Hepatocyte (in vitro differentiated cells): Measurements from ENCODE around the gene HMGN2. TPM values are rescaled to one million over a fixed set of nuclear protein-coding genes. Genes with fewer than 3 reads are reported as not detected.

Experiments used
- DNase-seq: peaks from one replicate; pipeline ENCODE4 v3.0.0-alpha.2; 2016; ENCODE audit warnings: low spot score
- H2AFZ ChIP-seq: fragments of 200-600 bp; sonication (generic); 2 replicates; pipeline ENCODE4 v1.6.0; 2016; ENCODE audit warnings: antibody characterized with exemption, mild to moderate bottlenecking
- H3K27ac ChIP-seq: fragments of 200-600 bp; sonication (generic); 2 replicates; pipeline ENCODE4 v1.5.1; 2016; ENCODE audit warnings: mild to moderate bottlenecking
- H3K27me3 ChIP-seq: fragments of 200-600 bp; sonication (generic); 2 replicates; pipeline ENCODE4 v1.6.1; 2016
- H3K36me3 ChIP-seq: fragments of 200-600 bp; sonication (generic); replicated peaks from 2 replicates; pipeline ENCODE4 v1.5.1; 2016; ENCODE audit warnings: low read depth; ENCODE audit not compliant: insufficient read depth
- H3K4me1 ChIP-seq: fragments of 200-600 bp; sonication (generic); 2 replicates; pipeline ENCODE4 v1.5.1; 2016; ENCODE audit warnings: mild to moderate bottlenecking, moderate library complexity; ENCODE audit not compliant: insufficient read depth
- H3K4me2 ChIP-seq: fragments of 200-600 bp; sonication (generic); 2 replicates; pipeline ENCODE4 v1.6.0; 2016
- H3K4me3 ChIP-seq: fragments of 200-600 bp; sonication (generic); 2 replicates; pipeline ENCODE4 v1.5.1; 2016; ENCODE audit warnings: mild to moderate bottlenecking
- H3K79me2 ChIP-seq: fragments of 200-600 bp; sonication (generic); 2 replicates; pipeline ENCODE4 v1.6.0; 2017; ENCODE audit warnings: mild to moderate bottlenecking
- H3K9me2 ChIP-seq: fragments of 200-600 bp; sonication (generic); replicated peaks from 2 replicates; pipeline ENCODE4 v1.6.0; 2017; ENCODE audit warnings: mild to moderate bottlenecking; ENCODE audit not compliant: insufficient read depth
- H3K9me3 ChIP-seq: fragments of 200-600 bp; sonication (generic); 2 replicates; pipeline ENCODE4 v1.5.1; 2016; ENCODE audit warnings: low read depth, mild to moderate bottlenecking
- H4K20me1 ChIP-seq: fragments of 200-600 bp; sonication (generic); 2 replicates; pipeline ENCODE4 v1.6.0; 2016; ENCODE audit warnings: mild to moderate bottlenecking; ENCODE audit not compliant: insufficient read depth, poor library complexity, severe bottlenecking
- EZH2 ChIP-seq: fragments of 200-600 bp; sonication (generic); IDR thresholded peaks from 2 replicates; pipeline ENCODE4 v1.6.1; 2016; ENCODE audit warnings: antibody characterized with exemption, mild to moderate bottlenecking, borderline replicate concordance
- EZH2phosphoT487 ChIP-seq: fragments of 200-600 bp; sonication (generic); IDR thresholded peaks from one replicate; pipeline ENCODE4 v1.6.1; 2018; ENCODE audit warnings: antibody characterized with exemption, mild to moderate bottlenecking, low read depth, moderate library complexity; ENCODE audit not compliant: unreplicated experiment, severe bottlenecking
- WGBS: methylation state at CpG from one replicate; pipeline ENCODE4 v1.1.6; 2016; ENCODE audit warnings: low lambda C conversion rate; ENCODE audit errors: missing lambda C conversion rate; 5-methylcytosine and 5-hydroxymethylcytosine counted together
- polyA plus RNA-seq: library from polyadenylated mRNA; unstranded; fragments of >200 nt; fragmentation: Nextera tagmentation; extraction: Ambion mirVana; gene quantifications from 2 replicates; pipeline ENCODE4 v1.2.1, GENCODE V29; 2016
- total RNA-seq: library from RNA; depleted of rRNA; stranded (reverse); fragments of >200 nt; gene quantifications from 2 replicates; pipeline ENCODE4 v1.2.3, GENCODE V29; 2014
- TF ChIP-seq, protein P1 (sequence below): fragments of 200-600 bp; sonication (generic); IDR thresholded peaks from 2 replicates; pipeline ENCODE4 v1.5.1; 2016; ENCODE audit warnings: antibody characterized with exemption, mild to moderate bottlenecking; ENCODE audit not compliant: poor library complexity

HMGN2 gene
- total RNA-seq (214 and 215 TPM in 2 replicates), polyA plus RNA-seq (467 and 520 TPM in 2 replicates)

DNA sequence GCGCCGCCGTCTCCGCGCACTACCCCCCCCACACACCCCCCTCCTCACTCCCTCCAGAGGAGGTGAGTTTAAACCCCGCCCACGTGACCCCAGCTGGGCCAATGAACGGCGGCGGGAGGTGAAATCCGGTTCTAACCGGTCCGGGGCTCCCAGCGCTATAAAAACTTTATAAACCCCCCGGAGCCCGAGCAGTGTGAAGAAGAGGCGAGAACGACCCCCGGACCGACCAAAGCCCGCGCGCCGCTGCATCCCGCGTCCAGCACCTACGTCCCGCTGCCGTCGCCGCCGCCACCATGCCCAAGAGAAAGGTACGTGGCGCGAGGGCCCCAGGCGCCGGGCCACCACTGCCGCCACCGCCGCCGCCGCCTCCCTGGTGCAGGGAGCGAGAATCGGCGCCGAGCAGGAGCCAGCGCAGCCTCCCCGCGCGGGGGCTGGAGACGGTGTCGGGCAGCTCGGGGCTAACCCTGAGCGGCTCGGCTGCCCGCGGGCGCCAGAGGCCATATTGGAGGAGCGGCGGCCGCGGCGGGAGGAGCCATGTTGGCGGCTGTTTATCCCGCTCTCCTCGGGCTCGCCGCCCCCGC is at the start of gene HMGN2:
Gene HMGN2, plus strand, starts transcription at position 121 of the 581 bp plus-strand sequence. Its CDS starts 173 bp downstream, at position 294.
- Histone ChIP-seq H3K36me3 (no peaks in the 10 kb centered on the region), H3K4me2 (peak within 1 kb of the TSS; percentile 96), H3K9me3 (no peaks in the 10 kb centered on the region), H2AFZ (peak within 1 kb of the TSS; percentile 93), H3K27me3 (no peaks in the 10 kb centered on the region), H3K4me1 (peaks cover 27% of the 10 kb centered on the region), H3K9me2 (no peaks in the 10 kb centered on the region), H3K4me3 (peak within 1 kb of the TSS; percentile 84), H3K27ac (peak within 1 kb of the TSS; percentile 100), H4K20me1 (peaks cover 32% of the 10 kb centered on the region), H3K79me2 (peaks cover 32% of the 10 kb centered on the region)
- WGBS, result under 1% methylated on average over 37 of the region's 69 CpGs
- peak; percentile 96 for DNase-seq
- no peak for TF ChIP-seq EZH2
- TF ChIP-seq, protein P1, sequence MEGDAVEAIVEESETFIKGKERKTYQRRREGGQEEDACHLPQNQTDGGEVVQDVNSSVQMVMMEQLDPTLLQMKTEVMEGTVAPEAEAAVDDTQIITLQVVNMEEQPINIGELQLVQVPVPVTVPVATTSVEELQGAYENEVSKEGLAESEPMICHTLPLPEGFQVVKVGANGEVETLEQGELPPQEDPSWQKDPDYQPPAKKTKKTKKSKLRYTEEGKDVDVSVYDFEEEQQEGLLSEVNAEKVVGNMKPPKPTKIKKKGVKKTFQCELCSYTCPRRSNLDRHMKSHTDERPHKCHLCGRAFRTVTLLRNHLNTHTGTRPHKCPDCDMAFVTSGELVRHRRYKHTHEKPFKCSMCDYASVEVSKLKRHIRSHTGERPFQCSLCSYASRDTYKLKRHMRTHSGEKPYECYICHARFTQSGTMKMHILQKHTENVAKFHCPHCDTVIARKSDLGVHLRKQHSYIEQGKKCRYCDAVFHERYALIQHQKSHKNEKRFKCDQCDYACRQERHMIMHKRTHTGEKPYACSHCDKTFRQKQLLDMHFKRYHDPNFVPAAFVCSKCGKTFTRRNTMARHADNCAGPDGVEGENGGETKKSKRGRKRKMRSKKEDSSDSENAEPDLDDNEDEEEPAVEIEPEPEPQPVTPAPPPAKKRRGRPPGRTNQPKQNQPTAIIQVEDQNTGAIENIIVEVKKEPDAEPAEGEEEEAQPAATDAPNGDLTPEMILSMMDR, result peak; percentile 4
- TF ChIP-seq EZH2phosphoT487, result no peak

- TF ChIP-seq EZH2 (no peak), EZH2phosphoT487 (no peak)
- TF ChIP-seq, protein P1, result no peak
- peaks cover 11% of the 10 kb centered on the region for H3K4me1 ChIP-seq
- no peak overlapping the region for H3K27ac ChIP-seq
- no peak overlapping the region for H2AFZ ChIP-seq
- H3K36me3 ChIP-seq, result no peaks in the 10 kb centered on the region
- H3K27me3 ChIP-seq, result no peaks in the 10 kb centered on the region
- WGBS, result 85% methylated on average over 2 of the region's 2 CpGs
- H3K4me3 ChIP-seq, result no peak overlapping the region
- no peak overlapping the region for H3K4me2 ChIP-seq
- H3K79me2 ChIP-seq, result peaks cover 19% of the 10 kb centered on the region
- H3K9me2 ChIP-seq, result no peaks in the 10 kb centered on the region
- no peaks in the 10 kb centered on the region for H4K20me1 ChIP-seq
- no peak for DNase-seq
- H3K9me3 ChIP-seq, result no peaks in the 10 kb centered on the region
Measured at GRCh38 chr1:26429721-26430120, 42.5 kb upstream of the HMGN2 start.

DNA sequence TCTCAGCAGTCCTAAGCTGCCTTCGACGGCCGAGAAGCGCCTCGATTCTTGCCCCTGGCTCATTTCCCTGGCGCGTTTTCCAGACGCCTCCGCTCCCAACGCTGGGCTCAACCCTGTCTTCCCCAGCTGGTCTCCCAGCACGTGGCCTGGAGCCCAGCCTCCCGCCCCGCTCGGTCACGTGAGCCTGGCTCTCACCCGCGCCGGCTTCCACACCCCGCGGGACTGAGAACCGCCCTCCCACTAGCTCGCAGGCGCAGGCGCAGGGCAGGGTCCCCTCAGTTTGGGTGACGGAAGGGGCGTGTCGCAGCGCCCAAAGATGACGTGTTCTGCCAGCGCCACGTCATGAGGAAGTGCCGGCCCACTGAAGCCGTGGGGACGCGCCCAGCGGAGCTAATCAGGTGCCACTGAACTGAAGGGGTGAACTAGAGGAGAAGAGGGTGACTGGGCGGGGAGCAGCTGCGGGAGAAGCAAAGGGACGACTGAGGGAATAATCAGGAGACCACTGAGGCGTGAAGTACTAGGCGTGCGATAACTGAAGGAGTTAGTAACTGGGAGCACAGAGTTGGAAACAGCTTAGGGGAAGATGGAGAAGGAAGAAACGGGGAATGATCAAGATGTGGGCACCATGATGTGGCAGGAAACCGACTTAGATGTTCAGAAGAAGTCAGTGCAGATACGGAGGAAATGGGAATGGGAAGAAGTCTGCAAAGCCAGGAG is 40.1 kb upstream of the HMGN2 start, which contains the start of gene DHDDS:
Gene DHDDS, plus strand, starts transcription at position 343 of the 717 bp plus-strand sequence. CDS start 625 bp downstream, outside the sequence.
- H3K36me3 ChIP-seq, result no peaks in the 10 kb centered on the region
- H3K4me1 ChIP-seq, result peaks cover 11% of the 10 kb centered on the region
- no peak for TF ChIP-seq EZH2phosphoT487
- peak within 1 kb of the TSS; percentile 92 for H3K4me2 ChIP-seq
- H3K9me3 ChIP-seq, result no peaks in the 10 kb centered on the region
- H3K27me3 ChIP-seq, result no peaks in the 10 kb centered on the region
- peaks cover 26% of the 10 kb centered on the region for H3K79me2 ChIP-seq
- H3K4me3 ChIP-seq, result peak within 1 kb of the TSS; percentile 35
- peak; percentile 99 for DNase-seq
- H3K27ac ChIP-seq, result peak within 1 kb of the TSS; percentile 89
- H2AFZ ChIP-seq, result peak within 1 kb of the TSS; percentile 65
- H4K20me1 ChIP-seq, result no peaks in the 10 kb centered on the region
- no peaks in the 10 kb centered on the region for H3K9me2 ChIP-seq
- WGBS, result under 1% methylated on average over 44 of the region's 45 CpGs

- Histone ChIP-seq H3K4me2 (peak overlapping the region; percentile 92), H3K9me2 (no peaks in the 10 kb centered on the region), H3K27ac (peak overlapping the region; percentile 89), H3K79me2 (peaks cover 26% of the 10 kb centered on the region), H4K20me1 (no peaks in the 10 kb centered on the region), H2AFZ (peak overlapping the region; percentile 52), H3K27me3 (no peaks in the 10 kb centered on the region), H3K4me1 (peaks cover 11% of the 10 kb centered on the region), H3K4me3 (peak overlapping the region; percentile 35), H3K9me3 (no peaks in the 10 kb centered on the region), H3K36me3 (no peaks in the 10 kb centered on the region)
- WGBS, result 59% methylated on average over 3 of the region's 3 CpGs
- TF ChIP-seq EZH2 (no peak), EZH2phosphoT487 (no peak)
- TF ChIP-seq, protein P1, result no peak
- DNase-seq, result no peak
Measured at GRCh38 chr1:26432793-26433192, 39.4 kb upstream of the HMGN2 start.
